PC-3 (cell line): ENCODE measurements around the gene ATF7. TPM values are rescaled to one million over a fixed set of nuclear protein-coding genes. Genes with fewer than 3 reads are reported as not detected.

Experiments
- ATAC-seq: fragments of 200-7000 bp; cut with Tn5 transposase; 2 replicates; pipeline ENCODE4 v1.9.1; 2020; ENCODE audit warnings: mild to moderate bottlenecking, moderate library complexity
- BruUV-seq: library from RNA; stranded (reverse); fragments of 400-500 nt; replicated peaks from 2 replicates; lab custom pipeline; 2021; lab: Mats Ljungman, UMichigan
- CTCF ChIA-PET: fragments of 300-600 bp; sonication (Branson Sonifier 250); formaldehyde crosslinking; loops from one replicate; lab custom pipeline; 2022; ENCODE audit warnings: antibody characterized with exemption; lab: Charles Lee
- POLR2A ChIA-PET: fragments of 300-600 bp; sonication (Branson Sonifier 250); formaldehyde crosslinking; loops from one replicate; lab custom pipeline; 2022; ENCODE audit warnings: antibody characterized with exemption; ENCODE audit not compliant: unreplicated experiment; lab: Charles Lee
- DNase-seq: peaks from one replicate; pipeline ENCODE4 v3.0.0-alpha.2; 2015
- H2AFZ ChIP-seq: fragments of 300-600 bp; sonication (generic); 2 replicates; pipeline ENCODE4 v1.6.0; 2016; ENCODE audit warnings: antibody characterized with exemption, low read length
- H3F3A ChIP-seq: fragments of 300-600 bp; sonication (generic); one replicate; pipeline ENCODE4 v1.6.0; 2017; ENCODE audit warnings: antibody characterized with exemption, low read length, control low read depth, mild to moderate bottlenecking; ENCODE audit not compliant: unreplicated experiment
- H3K27ac ChIP-seq: fragments of 300-600 bp; sonication (generic); 2 replicates; pipeline ENCODE4 v1.5.1; 2016; ENCODE audit warnings: mild to moderate bottlenecking, low read length
- H3K27me3 ChIP-seq: fragments of 300-600 bp; sonication (generic); 2 replicates; pipeline ENCODE4 v1.6.1; 2016; ENCODE audit warnings: low read length, mixed read lengths
- H3K36me3 ChIP-seq: fragments of 300-600 bp; sonication (generic); 2 replicates; pipeline ENCODE4 v1.6.1; 2016; ENCODE audit warnings: low read depth, mixed run types, low read length, mixed read lengths
- H3K4me1 ChIP-seq: fragments of 300-600 bp; sonication (generic); 2 replicates; pipeline ENCODE4 v1.5.1; 2016; ENCODE audit warnings: low read length; ENCODE audit not compliant: insufficient read depth
- H3K4me2 ChIP-seq: fragments of 300-600 bp; sonication (generic); 2 replicates; pipeline ENCODE4 v1.6.0; 2016; ENCODE audit warnings: low read length
- H3K4me3 ChIP-seq: fragments of 300-600 bp; sonication (generic); 2 replicates; pipeline ENCODE4 v1.5.1; 2016; ENCODE audit warnings: mild to moderate bottlenecking, low read length, mixed read lengths
- H3K79me2 ChIP-seq: fragments of 300-600 bp; sonication (generic); 2 replicates; pipeline ENCODE4 v1.6.1; 2017; ENCODE audit warnings: low read length, mixed read lengths
- H3K9ac ChIP-seq: fragments of 300-600 bp; sonication (generic); 2 replicates; pipeline ENCODE4 v1.6.0; 2016; ENCODE audit warnings: mild to moderate bottlenecking, low read length
- H3K9me2 ChIP-seq: fragments of 300-600 bp; sonication (generic); replicated peaks from 2 replicates; pipeline ENCODE4 v1.6.1; 2016; ENCODE audit warnings: mixed run types, low read length, mixed read lengths
- H3K9me3 ChIP-seq: fragments of 300-600 bp; sonication (generic); 2 replicates; pipeline ENCODE4 v1.6.1; 2016; ENCODE audit warnings: low read length, mixed read lengths
- H4K20me1 ChIP-seq: fragments of 300-600 bp; sonication (generic); 2 replicates; pipeline ENCODE4 v1.6.1; 2016; ENCODE audit warnings: low read length, mixed read lengths
- EZH2 ChIP-seq: fragments of 300-600 bp; sonication (generic); IDR thresholded peaks from one replicate; pipeline ENCODE4 v1.6.1; 2017; ENCODE audit warnings: antibody characterized with exemption, mild to moderate bottlenecking, low read length; ENCODE audit not compliant: unreplicated experiment
- EZH2phosphoT487 ChIP-seq: fragments of 300-600 bp; sonication (generic); IDR thresholded peaks from 2 replicates; pipeline ENCODE4 v1.6.1; 2018; ENCODE audit warnings: mild to moderate bottlenecking, antibody characterized with exemption, low read length, borderline replicate concordance
- intact Hi-C: fragments of 100-400 bp; cut with micrococcal nuclease; formaldehyde crosslinking; loops from 2 replicates; pipeline ENCODE4 v1.9.0; 2023
- total RNA-seq: library from RNA; depleted of rRNA; stranded (reverse); fragments of >200 nt; gene quantifications from 2 replicates; pipeline ENCODE4 v1.2.3, GENCODE V29; 2014
- TF ChIP-seq, protein P1 (sequence below): fragments of 300-600 bp; sonication (generic); conservative IDR thresholded peaks from 2 replicates; pipeline ENCODE4 v1.5.1; 2017; ENCODE audit warnings: antibody characterized with exemption, low read depth, mild to moderate bottlenecking, low read length

ATF7 gene
- total RNA-seq, 1 experiment from 2014 or later, result 7.9 TPM

DNA sequence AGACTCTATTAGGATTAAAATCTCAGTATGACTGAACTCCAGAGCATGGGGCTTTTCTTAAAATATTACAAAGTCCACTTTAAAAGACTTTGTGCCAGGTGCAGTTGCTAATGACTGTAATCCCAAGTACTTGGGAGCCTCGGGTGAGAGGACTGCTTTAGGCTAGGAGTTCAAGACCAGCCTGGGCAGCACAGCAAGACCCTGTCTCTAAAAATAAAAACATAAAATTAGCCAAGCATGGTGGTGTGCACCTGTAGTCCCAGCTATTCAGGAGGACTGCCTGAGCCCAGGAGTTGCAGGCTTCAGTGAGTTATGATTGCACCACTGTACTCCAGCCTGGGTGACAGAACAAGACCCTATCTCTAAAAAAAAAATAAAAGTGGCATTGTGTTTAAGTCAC lies 33.2 kb downstream of the ATF7 start:
- H3K27ac ChIP-seq, result no peak overlapping the region
- no peaks in the 10 kb centered on the region for H4K20me1 ChIP-seq
- H3K9me3 ChIP-seq, result no peaks in the 10 kb centered on the region
- H3F3A ChIP-seq, result no peaks in the 10 kb centered on the region
- intact Hi-C loops, result loop anchor here (2.0 to 5.0 kb wide), 2 partner anchors 18 to 51 kb away; no protein-coding TSS in a partner anchor
- CTCF ChIA-PET, result interaction anchor here (0.6 kb wide), 1 partner anchor 13 kb away, joined by 3 read pairs; no protein-coding TSS in a partner anchor
- no peaks in the 10 kb centered on the region for H3K27me3 ChIP-seq
- ATAC-seq (no peak), DNase-seq (no peak)
- H3K4me3 ChIP-seq, result no peak overlapping the region
- TF ChIP-seq EZH2phosphoT487 (no peak), EZH2 (no peak)
- TF ChIP-seq, protein P1, sequence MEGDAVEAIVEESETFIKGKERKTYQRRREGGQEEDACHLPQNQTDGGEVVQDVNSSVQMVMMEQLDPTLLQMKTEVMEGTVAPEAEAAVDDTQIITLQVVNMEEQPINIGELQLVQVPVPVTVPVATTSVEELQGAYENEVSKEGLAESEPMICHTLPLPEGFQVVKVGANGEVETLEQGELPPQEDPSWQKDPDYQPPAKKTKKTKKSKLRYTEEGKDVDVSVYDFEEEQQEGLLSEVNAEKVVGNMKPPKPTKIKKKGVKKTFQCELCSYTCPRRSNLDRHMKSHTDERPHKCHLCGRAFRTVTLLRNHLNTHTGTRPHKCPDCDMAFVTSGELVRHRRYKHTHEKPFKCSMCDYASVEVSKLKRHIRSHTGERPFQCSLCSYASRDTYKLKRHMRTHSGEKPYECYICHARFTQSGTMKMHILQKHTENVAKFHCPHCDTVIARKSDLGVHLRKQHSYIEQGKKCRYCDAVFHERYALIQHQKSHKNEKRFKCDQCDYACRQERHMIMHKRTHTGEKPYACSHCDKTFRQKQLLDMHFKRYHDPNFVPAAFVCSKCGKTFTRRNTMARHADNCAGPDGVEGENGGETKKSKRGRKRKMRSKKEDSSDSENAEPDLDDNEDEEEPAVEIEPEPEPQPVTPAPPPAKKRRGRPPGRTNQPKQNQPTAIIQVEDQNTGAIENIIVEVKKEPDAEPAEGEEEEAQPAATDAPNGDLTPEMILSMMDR, result no peak
- H3K36me3 ChIP-seq, result no peaks in the 10 kb centered on the region
- H3K4me1 ChIP-seq, result no peaks in the 10 kb centered on the region
- BruUV-seq, result no TSS peak
- no peak overlapping the region for H2AFZ ChIP-seq
- no peak overlapping the region for H3K4me2 ChIP-seq
- 0 out of 2 replicates have a peak, but pooled peaks cover 11% of the 10 kb centered on the region for H3K79me2 ChIP-seq
- no peak overlapping the region for H3K9ac ChIP-seq
- H3K9me2 ChIP-seq, result no peaks in the 10 kb centered on the region
- POLR2A ChIA-PET, result no interaction called here

DNA sequence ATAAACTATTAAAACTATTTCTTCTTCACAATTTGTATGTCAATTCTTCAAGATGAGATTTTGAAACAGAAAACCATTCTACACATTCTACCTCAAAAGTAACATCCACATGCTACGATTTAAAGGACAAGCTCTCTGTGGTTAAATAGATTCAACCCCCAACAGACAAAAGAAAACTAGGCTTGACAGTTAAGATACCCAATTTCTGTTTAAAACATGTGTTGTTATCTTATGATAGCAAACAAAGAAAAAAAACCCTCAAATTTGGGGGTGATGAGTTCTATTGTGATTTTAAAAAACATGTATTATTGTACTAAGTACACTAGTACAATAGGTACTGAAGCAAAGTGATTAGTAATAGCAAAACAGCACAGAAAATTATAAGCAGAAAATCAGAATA lies 33.8 kb downstream of the ATF7 start:
- Histone ChIP-seq H3K4me2 (no peak overlapping the region), H3K9ac (no peak overlapping the region), H3K9me3 (no peaks in the 10 kb centered on the region), H2AFZ (no peak overlapping the region), H3F3A (no peaks in the 10 kb centered on the region), H3K36me3 (no peaks in the 10 kb centered on the region), H3K4me3 (no peak overlapping the region), H3K27me3 (no peaks in the 10 kb centered on the region), H3K27ac (no peak overlapping the region), H3K4me1 (no peaks in the 10 kb centered on the region), H3K79me2 (0 out of 2 replicates have a peak, but pooled peaks cover 11% of the 10 kb centered on the region), H3K9me2 (no peaks in the 10 kb centered on the region), H4K20me1 (no peaks in the 10 kb centered on the region)
- intact Hi-C loops, result loop anchor here (2.0 to 5.0 kb wide), 2 partner anchors 18 to 50 kb away; no protein-coding TSS in a partner anchor
- DNase-seq (no peak), ATAC-seq (no peak)
- BruUV-seq, result no TSS peak
- ChIA-PET CTCF (interaction anchor here (0.6 kb wide), 1 partner anchor 12 kb away, joined by 3 read pairs; no protein-coding TSS in a partner anchor), POLR2A (interaction anchor here (0.6 kb wide), 1 partner anchor 156 kb away, joined by 5 read pairs; no protein-coding TSS in a partner anchor)
- TF ChIP-seq EZH2phosphoT487 (no peak), EZH2 (no peak)
- TF ChIP-seq, protein P1, result no peak
